Choroid plexus epithelial cell (primary cell): ENCODE results near the gene CFAP299.

ENCODE experiments used
- DNase-seq: peaks from one replicate; pipeline ENCODE4 v3.0.0-alpha.2; 2010; ENCODE audit warnings: low read depth
- H3K4me3 ChIP-seq: 2 replicates; pipeline ENCODE4 v1.5.1; 2011; ENCODE audit warnings: low read depth, mild to moderate bottlenecking, control low read depth, low read length, moderate library complexity
- TF ChIP-seq, protein P1 (sequence below): conservative IDR thresholded peaks from 2 replicates; pipeline ENCODE4 v1.5.1; 2011; ENCODE audit warnings: low read depth, mild to moderate bottlenecking, control low read depth, inconsistent platforms, low read length, moderate library complexity

CFAP299 gene

DNA sequence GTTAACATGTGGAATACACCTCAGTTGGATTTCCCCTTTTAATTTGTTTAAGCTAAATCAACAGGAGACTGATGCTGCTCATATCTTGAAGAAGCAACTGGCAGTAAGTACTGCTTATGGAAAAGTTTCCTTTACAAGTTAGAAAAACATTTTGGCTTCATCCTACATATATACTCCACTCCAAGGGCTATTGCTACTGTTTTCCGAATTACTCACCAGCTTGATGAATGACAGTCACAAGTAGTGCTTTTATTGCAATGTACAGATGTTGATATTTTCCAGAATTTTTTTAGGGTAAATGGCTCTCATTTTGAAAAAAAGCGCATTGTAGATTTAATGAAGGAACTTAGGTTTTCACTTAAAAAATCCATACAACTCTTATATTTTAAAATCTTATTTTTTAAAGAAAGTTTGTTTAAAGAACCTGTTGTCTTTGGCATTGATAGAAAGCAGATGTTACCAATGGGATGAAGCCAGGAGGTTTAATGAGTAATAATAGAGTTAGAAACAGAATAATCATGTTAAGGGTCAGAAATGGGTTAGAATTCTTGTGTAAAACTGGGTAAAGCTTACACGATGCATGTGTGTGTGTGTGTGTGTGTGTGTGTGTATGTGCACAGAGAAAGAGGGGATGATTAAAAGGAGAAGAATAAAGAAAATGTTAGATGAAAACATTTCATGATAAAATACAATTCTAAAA, 272.9 kb downstream of the CFAP299 start:
- H3K4me3 ChIP-seq: no peak overlapping the region
- DNase-seq: no peak
- TF ChIP-seq, protein P1, sequence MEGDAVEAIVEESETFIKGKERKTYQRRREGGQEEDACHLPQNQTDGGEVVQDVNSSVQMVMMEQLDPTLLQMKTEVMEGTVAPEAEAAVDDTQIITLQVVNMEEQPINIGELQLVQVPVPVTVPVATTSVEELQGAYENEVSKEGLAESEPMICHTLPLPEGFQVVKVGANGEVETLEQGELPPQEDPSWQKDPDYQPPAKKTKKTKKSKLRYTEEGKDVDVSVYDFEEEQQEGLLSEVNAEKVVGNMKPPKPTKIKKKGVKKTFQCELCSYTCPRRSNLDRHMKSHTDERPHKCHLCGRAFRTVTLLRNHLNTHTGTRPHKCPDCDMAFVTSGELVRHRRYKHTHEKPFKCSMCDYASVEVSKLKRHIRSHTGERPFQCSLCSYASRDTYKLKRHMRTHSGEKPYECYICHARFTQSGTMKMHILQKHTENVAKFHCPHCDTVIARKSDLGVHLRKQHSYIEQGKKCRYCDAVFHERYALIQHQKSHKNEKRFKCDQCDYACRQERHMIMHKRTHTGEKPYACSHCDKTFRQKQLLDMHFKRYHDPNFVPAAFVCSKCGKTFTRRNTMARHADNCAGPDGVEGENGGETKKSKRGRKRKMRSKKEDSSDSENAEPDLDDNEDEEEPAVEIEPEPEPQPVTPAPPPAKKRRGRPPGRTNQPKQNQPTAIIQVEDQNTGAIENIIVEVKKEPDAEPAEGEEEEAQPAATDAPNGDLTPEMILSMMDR: no peak

DNA sequence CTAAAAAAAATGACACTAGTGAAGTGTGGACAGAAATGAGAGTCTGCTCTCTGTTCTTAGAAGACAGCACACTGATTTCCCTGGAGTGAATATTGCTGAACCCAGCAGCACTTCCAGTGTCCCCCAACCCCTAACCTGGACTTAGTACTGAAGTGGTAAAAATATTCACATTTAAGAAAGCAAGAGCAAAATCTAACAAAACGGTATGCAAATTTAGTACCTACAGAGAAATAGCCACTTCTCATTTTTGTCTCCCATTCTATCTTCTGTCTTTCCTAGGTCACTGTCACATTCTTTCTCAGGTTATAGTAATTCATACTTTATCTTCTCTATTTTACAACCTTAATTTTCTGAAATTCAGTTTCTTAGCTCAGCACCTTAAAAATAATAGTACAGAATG, 274.7 kb downstream of the CFAP299 start:
- TF ChIP-seq, protein P1: no peak
- DNase-seq: no peak

DNA sequence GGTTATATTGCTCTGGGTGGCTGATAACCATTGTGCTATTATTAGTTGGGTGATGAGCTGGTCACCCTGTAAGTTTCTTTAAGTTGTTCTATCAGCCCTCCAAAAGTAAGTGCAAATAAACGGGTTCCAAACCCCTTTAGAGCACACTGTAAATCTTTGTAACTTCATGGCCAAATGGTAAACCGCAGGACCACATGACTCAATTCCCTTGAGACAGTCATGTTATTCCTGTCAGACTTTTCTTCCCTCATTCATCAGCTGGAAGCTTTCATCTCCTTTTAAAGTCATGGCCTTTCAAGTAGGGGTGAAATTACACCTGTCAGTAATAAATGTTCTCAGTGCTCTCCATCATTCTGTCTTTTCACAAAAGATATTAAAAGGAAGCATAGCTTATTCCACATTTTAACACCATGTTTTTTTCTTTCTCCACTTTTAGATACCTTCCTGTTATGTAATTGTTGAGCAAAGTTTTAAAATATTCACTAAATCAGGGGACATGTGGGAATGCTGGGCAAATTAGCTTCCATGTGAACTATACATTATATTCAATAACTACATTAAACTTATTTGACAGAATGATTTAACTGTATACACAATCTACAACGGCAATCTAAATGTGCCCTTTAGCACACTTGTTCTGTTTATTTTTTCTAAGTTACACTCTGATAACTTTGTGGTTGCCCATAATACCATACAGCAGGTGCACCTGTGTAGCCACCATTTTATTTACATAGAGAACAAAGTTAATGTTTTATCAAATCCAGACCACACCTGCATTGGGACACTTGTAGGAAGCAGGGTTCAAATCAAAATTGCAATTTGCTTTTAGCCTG, 275.5 kb downstream of the CFAP299 start:
- no peak overlapping the region for H3K4me3 ChIP-seq
- TF ChIP-seq, protein P1: no peak
- peak; percentile 13 for DNase-seq

More for the DNA sequence above, 274.7 kb downstream of the CFAP299 start:
- H3K4me3 ChIP-seq: no peak overlapping the region

DNA sequence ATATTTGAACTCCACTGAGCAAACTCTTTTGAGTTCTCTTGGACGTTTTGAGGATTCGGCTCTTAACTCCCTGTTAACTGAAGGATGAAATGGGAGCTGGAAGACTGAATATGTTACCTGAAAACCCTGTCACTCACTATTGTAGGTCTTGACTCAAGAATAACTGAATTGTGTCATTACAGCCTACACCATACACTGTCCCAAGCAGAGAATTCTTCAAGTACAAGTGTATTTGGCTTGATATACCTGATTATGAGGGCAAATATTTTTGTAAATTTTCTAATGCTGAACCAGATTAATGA, 276.1 kb downstream of the CFAP299 start:
- DNase-seq: no peak
- TF ChIP-seq, protein P1: no peak
- H3K4me3 ChIP-seq: no peak overlapping the region

DNA sequence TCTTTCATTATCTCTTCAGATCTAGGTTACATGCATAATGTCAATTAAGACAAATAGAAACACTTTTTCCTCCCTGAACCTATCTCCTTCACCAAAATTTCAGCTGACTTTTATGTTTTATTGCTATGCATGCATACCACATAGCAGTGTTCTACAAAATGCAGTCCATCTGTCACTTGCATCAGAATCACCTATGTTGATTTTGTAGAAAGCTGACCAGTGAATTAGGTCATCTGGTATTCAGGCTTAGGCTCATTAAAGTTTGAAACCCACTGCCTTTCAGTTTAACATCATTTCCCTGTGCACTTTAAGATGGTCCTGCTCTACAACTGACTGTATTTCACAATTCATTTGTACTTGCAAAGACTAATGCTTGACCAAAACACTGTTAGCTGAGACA, 277.9 kb downstream of the CFAP299 start:
- no peak overlapping the region for H3K4me3 ChIP-seq
- no peak for DNase-seq
- TF ChIP-seq, protein P1: no peak

DNA sequence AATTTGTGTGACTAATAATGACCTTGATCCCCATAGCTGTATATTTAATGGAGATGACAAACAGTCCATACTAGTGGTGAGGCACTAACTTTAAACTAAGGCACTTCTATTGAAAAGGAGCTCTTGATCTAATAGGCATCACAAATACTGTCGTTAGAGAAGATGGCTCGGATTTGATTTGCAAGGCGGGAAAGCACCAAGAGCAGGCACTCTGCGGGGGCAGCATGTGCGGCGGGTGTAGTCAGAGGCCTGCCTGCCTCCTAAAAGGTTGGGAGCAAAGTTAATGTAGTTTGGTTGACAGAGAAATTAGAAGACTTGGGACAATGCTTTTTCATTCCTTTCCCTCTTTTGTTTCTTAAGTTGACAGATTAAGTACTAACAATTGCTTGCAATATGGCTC, 278.8 kb downstream of the CFAP299 start:
- H3K4me3 ChIP-seq: no peak overlapping the region
- no peak for DNase-seq
- TF ChIP-seq, protein P1: no peak
